ENCODE data around the gene EFS.

Gene EFS

GRCh38 chr14:23377573-23378563 is 12.9 kb upstream of the EFS start:
- no peak for DNase-seq

DNA sequence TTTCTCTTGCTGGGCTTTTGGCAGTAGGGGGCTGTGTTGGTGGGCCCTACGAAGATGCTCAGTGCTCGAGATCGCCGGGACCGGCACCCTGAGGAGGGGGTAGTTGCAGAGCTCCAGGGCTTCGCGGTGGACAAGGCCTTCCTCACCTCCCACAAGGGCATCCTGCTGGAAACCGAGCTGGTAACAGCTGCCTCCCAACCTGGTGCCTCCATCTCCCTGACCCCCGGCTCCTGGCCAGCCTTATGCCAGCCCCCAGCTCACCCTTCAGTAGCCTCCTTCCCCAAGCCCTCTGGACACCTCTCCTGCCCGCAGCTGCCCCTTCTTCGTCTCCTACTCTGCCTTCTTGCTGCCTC is 12.2 kb upstream of the EFS start:
- no peak for DNase-seq

GRCh38 chr14:23376482-23377197 is 11.7 kb upstream of the EFS start, which contains the start of gene CMTM5:
Gene CMTM5, plus strand, starts transcription at chr14:23377046. Its CDS starts 206 bp downstream, at chr14:23377252.
- no peak for DNase-seq

DNA sequence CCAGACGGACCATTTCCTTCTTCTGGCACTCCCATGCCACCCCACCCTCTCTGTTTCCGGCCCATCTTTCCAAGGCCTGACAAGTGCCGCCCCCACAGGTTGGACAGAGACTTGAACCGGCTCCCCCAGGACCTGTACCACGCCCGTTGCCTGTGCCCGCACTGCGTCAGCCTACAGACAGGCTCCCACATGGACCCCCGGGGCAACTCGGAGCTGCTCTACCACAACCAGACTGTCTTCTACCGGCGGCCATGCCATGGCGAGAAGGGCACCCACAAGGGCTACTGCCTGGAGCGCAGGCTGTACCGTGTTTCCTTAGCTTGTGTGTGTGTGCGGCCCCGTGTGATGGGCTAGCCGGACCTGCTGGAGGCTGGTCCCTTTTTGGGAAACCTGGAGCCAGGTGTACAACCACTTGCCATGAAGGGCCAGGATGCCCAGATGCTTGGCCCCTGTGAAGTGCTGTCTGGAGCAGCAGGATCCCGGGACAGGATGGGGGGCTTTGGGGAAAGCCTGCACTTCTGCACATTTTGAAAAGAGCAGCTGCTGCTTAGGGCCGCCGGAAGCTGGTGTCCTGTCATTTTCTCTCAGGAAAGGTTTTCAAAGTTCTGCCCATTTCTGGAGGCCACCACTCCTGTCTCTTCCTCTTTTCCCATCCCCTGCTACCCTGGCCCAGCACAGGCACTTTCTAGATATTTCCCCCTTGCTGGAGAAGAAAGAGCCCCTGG is 10.7 kb upstream of the EFS start:
- DNase-seq: no peak

- DNase-seq: no peak
These were observed 8.1 kb upstream of the EFS start for GRCh38 chr14:23373041-23373440.

- no peak for DNase-seq
These were observed 7.5 kb upstream of the EFS start, which contains the start of gene IL25 for GRCh38 chr14:23372509-23372908. Gene IL25, plus strand, starts transcription at chr14:23372809.

- DNase-seq: no peak
These were observed 6.9 kb upstream of the EFS start for GRCh38 chr14:23371865-23372264.

- no peak for DNase-seq
These were observed 5.2 kb upstream of the EFS start for GRCh38 chr14:23370221-23370620.

- DNase-seq: no peak
These were observed 1.5 kb upstream of the EFS start for GRCh38 chr14:23366426-23366921.

DNA sequence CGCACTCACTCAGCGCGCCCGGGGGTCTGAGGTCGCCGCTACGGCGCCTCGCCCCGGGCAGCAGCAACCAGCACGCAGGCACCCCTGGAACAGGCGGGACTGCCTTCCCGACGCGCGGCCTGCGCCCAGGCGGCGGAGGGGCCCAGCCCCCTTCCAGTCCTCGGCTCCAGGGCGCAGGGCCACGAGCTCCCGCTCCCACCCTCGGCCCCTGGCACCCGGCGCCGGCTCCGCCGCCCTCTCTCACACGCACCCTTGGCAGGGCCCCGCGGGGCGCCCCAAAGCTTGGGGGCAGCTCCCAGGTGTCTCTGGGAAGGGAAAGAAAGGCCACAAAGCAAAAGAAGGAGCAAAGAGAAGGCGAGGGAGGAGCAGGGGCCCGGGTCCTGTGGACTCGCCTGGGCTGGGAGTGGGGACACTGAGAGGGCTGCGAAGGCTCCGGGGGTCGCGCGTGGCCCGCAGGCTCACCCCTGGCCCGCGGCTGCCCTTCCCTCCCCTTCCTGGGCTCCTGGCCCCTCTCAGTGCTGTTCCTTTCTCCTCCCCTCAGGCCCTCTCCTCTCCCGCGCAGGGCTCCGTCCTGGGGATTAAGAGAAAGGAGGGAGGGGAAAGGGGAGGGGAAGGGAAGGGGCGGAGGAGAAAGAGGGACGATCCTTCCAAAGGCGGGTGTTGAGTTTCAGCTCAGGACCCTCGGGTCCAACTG is 907 bp upstream of the EFS start:
- no peak for DNase-seq

GRCh38 chr14:23364164-23365035 is 572 bp downstream of the EFS start:
- DNase-seq: no peak

- no peak for DNase-seq
These were observed 2.8 kb downstream of the EFS start for GRCh38 chr14:23362200-23362599.

DNA sequence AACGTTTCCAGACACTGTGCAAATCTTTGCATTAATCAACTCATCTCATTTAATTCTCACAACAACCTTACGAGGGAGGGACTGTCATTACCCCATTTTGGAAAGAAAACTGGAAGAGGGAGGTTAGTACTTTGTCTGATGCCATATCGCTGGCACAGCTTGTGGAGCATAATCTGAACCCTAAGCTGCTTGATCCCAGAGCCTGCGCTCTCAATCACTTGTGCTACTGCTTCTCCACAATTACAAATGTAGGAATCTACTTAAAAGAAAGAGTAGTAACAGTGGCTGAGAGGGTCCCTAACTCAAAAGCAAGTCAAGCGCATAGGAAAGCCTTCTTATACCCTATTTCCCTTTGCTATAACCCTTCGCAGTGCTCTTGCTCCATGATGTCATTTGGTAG is 3.2 kb downstream of the EFS start:
- DNase-seq: no peak

- DNase-seq: no peak
These were observed 3.7 kb downstream of the EFS start for GRCh38 chr14:23361320-23361719.

GRCh38 chr14:23360496-23360895 is 4.5 kb downstream of the EFS start:
- no peak for DNase-seq

GRCh38 chr14:23359722-23360447 is 5.1 kb downstream of the EFS start:
- DNase-seq: no peak

GRCh38 chr14:23359167-23359626 is 5.8 kb downstream of the EFS start:
- no peak for DNase-seq

- no peak for DNase-seq
These were observed 6.3 kb downstream of the EFS start for GRCh38 chr14:23358553-23359166.

DNA sequence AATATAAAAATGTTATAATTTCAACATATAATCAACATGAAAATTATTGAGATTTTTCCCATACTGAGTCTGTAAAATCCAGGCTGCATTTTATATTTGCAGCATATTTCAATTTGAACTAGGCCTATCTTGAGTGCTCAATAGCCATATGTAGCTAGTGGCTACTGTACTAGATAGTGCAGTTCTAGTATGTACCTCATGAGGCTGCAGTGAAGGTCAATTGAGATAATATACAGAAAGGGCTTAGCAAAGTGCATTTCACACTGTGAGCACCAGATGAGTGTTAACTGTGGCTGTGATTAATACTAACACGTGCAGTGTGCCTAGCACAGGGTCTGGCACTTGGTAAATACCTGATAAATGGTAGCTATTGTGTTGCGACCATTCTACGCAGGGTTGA is 6.9 kb downstream of the EFS start:
- DNase-seq: no peak

DNA sequence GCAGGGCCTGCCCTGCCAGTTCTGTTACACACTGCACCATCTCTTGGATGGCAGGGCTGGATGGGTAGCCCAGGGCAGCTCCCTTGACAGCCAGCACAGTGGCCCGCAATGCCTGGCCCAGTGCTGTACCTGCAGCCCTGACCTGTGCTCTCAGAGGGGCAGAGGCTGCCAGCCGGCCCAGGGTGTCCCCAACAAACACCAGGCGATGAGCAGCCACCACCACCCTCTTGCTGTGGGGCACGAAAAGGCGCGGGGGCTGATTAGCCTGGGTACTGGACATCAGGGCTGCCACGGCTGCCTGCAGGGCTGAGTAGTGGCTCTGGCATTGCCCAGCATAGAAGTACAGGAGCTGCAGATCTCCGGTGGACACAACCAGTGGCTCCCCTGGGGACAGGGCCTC is 7.7 kb downstream of the EFS start:
- no peak for DNase-seq
